Cortex of kidney (tissue), 1 donor: ENCODE results near the gene NCKAP5.

Experiments
- DNase-seq: peaks from one replicate; lab custom pipeline; 2025; lab: John Stamatoyannopoulos, UW

Gene NCKAP5

GRCh38 chr2:132665401-132666140 lies 902.7 kb downstream of the NCKAP5 start:
- no peak for DNase-seq

GRCh38 chr2:132664096-132664495 lies 904.2 kb downstream of the NCKAP5 start:
- no peak for DNase-seq

- DNase-seq, result no peak
Measured at GRCh38 chr2:132662732-132663131, 905.5 kb downstream of the NCKAP5 start.

- DNase-seq, result no peak
Measured at GRCh38 chr2:132659331-132659730, 908.9 kb downstream of the NCKAP5 start.

- no peak for DNase-seq
Measured at GRCh38 chr2:132656266-132656975, 911.8 kb downstream of the NCKAP5 start.

- DNase-seq, result no peak
Measured at GRCh38 chr2:132654968-132655367, 913.3 kb downstream of the NCKAP5 start.

- DNase-seq, result no peak
Measured at GRCh38 chr2:132654335-132654734, 913.9 kb downstream of the NCKAP5 start.

GRCh38 chr2:132652474-132652873 lies 915.8 kb downstream of the NCKAP5 start:
- no peak for DNase-seq

- DNase-seq, result no peak
Measured at GRCh38 chr2:132651115-132652045, 916.9 kb downstream of the NCKAP5 start.

- DNase-seq, result no peak
Measured at GRCh38 chr2:132646540-132647108, 921.6 kb downstream of the NCKAP5 start.

- no peak for DNase-seq
Measured at GRCh38 chr2:132645722-132646539, 922.3 kb downstream of the NCKAP5 start.

- no peak for DNase-seq
Measured at GRCh38 chr2:132645176-132645575, 923.1 kb downstream of the NCKAP5 start.

- DNase-seq, result no peak
Measured at GRCh38 chr2:132642415-132642814, 925.8 kb downstream of the NCKAP5 start.

- no peak for DNase-seq
Measured at GRCh38 chr2:132641819-132642218, 926.4 kb downstream of the NCKAP5 start.

- no peak for DNase-seq
Measured at GRCh38 chr2:132640116-132640515, 928.1 kb downstream of the NCKAP5 start.

- DNase-seq, result no peak
Measured at GRCh38 chr2:132638313-132639040, 929.8 kb downstream of the NCKAP5 start.

GRCh38 chr2:132636346-132636745 lies 931.9 kb downstream of the NCKAP5 start:
- DNase-seq, result no peak

- no peak for DNase-seq
Measured at GRCh38 chr2:132633635-132634034, 934.6 kb downstream of the NCKAP5 start.

GRCh38 chr2:132632000-132632649 lies 936.1 kb downstream of the NCKAP5 start:
- no peak for DNase-seq

GRCh38 chr2:132627536-132627935 lies 940.7 kb downstream of the NCKAP5 start:
- DNase-seq, result no peak
